Tibial nerve (tissue), 4 donors: ENCODE results near the gene SMIM44. TPM values are rescaled to one million over a fixed set of nuclear protein-coding genes. Genes with fewer than 3 reads are reported as not detected.

ENCODE experiments used
- DNase-seq, 2 donors: peaks; one replicate each; pipeline ENCODE4 v3.0.0-alpha.2; 2019; ENCODE audit warnings: low spot score in 2 of 2
- H3K27ac ChIP-seq, 4 donors: fragments of 200-600 bp; sonication (generic) in 3 of 4; one replicate each; pipeline ENCODE4 v1.5.1; 2017 to 2019; ENCODE audit warnings: mild to moderate bottlenecking in 1 of 4
- H3K27me3 ChIP-seq, 2 donors: fragments of 200-600 bp; sonication (generic) in 1 of 2; one replicate each; pipeline versions ENCODE4 v1.5.1 to v1.6.0; 2017 to 2019
- H3K36me3 ChIP-seq, 3 donors: fragments of 200-600 bp; sonication (generic); one replicate each; pipeline ENCODE4 v1.5.1; 2018 to 2019
- H3K4me1 ChIP-seq, 4 donors: fragments of 200-600 bp; sonication (generic) in 3 of 4; one replicate each; pipeline ENCODE4 v1.5.1; 2017 to 2019
- H3K4me3 ChIP-seq, 4 donors: fragments of 200-600 bp; sonication (generic) in 3 of 4; one replicate each; pipeline ENCODE4 v1.5.1; 2017 to 2019; ENCODE audit warnings: mild to moderate bottlenecking in 1 of 4, moderate library complexity in 1 of 4
- H3K9me3 ChIP-seq, 4 donors: fragments of 200-600 bp; sonication (generic) in 3 of 4; one replicate each; pipeline ENCODE4 v1.5.1; 2017 to 2019
- CTCF ChIP-seq, 5 experiments: fragments of 200-600 bp in 3 of 5; fragments of 450-650 bp in 2 of 5; sonication (generic) in 3 of 5; IDR thresholded peaks; one replicate each; pipeline ENCODE4 v1.5.1; 2016 to 2019; ENCODE audit warnings: antibody characterized with exemption in 5 of 5, mild to moderate bottlenecking in 3 of 5, moderate library complexity in 2 of 5
- EP300 ChIP-seq, 2 donors: sonication (generic); formaldehyde crosslinking; IDR thresholded peaks; one replicate each; pipeline ENCODE4 v1.6.1; 2017; ENCODE audit warnings: antibody characterized with exemption in 2 of 2, mild to moderate bottlenecking in 1 of 2
- POLR2A ChIP-seq, 2 donors: fragments of 450-650 bp; IDR thresholded peaks; one replicate each; pipeline ENCODE4 v1.6.1; 2017; ENCODE audit warnings: antibody characterized with exemption in 2 of 2, mild to moderate bottlenecking in 2 of 2, moderate library complexity in 2 of 2
- WGBS, 2 donors: methylation state at CpG; one replicate each; pipeline ENCODE4 v1.1.5; 2018; 5-methylcytosine and 5-hydroxymethylcytosine counted together
- total RNA-seq, 4 donors: library from RNA; depleted of rRNA; stranded (reverse); fragments of >200 nt; gene quantifications; one replicate each; pipeline ENCODE4 v1.1.0, GENCODE V29; 2016

SMIM44 gene
- total RNA-seq, 4 donors from 2014 or later, result not detected

- Histone ChIP-seq H3K36me3 (peaks cover 0 to 77% (median 7%) of the 10 kb centered on the region in 3 donors), H3K4me1 (no peaks in the 10 kb centered on the region), H3K9me3 (no peaks in the 10 kb centered on the region), H3K27me3 (no peaks in the 10 kb centered on the region), H3K27ac (no peak overlapping the region), H3K4me3 (no peak overlapping the region)
- 92 to 95% methylated on average over 33 to 37 of the region's 55 CpGs for WGBS, 2 donors
- DNase-seq, result no peak
- TF ChIP-seq EP300 (IDR thresholded peaks at IDR 0.05), result no peak
- TF ChIP-seq POLR2A (IDR thresholded peaks at IDR 0.05), result no peak
- no peak for TF ChIP-seq CTCF (IDR thresholded peaks at IDR 0.05)
Observed at GRCh38 chr19:3491396-3492119, 8.3 kb upstream of the SMIM44 start.

- H3K27ac ChIP-seq, result peak overlapping the region in 1 of 4 donors; percentile 68
- peaks cover 0 to 72% of the 10 kb centered on the region in 2 donors for H3K27me3 ChIP-seq
- H3K4me1 ChIP-seq, result peaks cover 0 to 3% (median 0%) of the 10 kb centered on the region in 4 donors
- TF ChIP-seq POLR2A (IDR thresholded peaks at IDR 0.05) (no peak), CTCF (IDR thresholded peaks at IDR 0.05) (no peak), EP300 (IDR thresholded peaks at IDR 0.05) (no peak)
- no peak for DNase-seq
- H3K9me3 ChIP-seq, result no peaks in the 10 kb centered on the region
- no peaks in the 10 kb centered on the region for H3K36me3 ChIP-seq
- H3K4me3 ChIP-seq, result no peak overlapping the region
- 55 to 63% methylated on average over 29 to 30 of the region's 49 CpGs for WGBS, 2 donors
Observed at GRCh38 chr19:3482507-3483225, 575 bp downstream of the SMIM44 start.

GRCh38 chr19:3481241-3482090 lies 1.8 kb downstream of the SMIM44 start:
- no peak for DNase-seq
- no peak for TF ChIP-seq EP300 (IDR thresholded peaks at IDR 0.05)
- no peak for TF ChIP-seq POLR2A (IDR thresholded peaks at IDR 0.05)
- TF ChIP-seq CTCF (IDR thresholded peaks at IDR 0.05), result no peak
- no peaks in the 10 kb centered on the region for H3K36me3 ChIP-seq
- H3K27me3 ChIP-seq, result peaks cover 0 to 72% of the 10 kb centered on the region in 2 donors
- WGBS, 2 donors, result 51% methylated on average over 17 to 29 of the region's 38 CpGs
- H3K4me1 ChIP-seq, result peaks cover 0 to 3% (median 0%) of the 10 kb centered on the region in 4 donors
- H3K4me3 ChIP-seq, result no peak overlapping the region
- H3K27ac ChIP-seq, result peak overlapping the region in 1 of 4 donors; percentile 12
- H3K9me3 ChIP-seq, result no peaks in the 10 kb centered on the region

- no peak for DNase-seq
- TF ChIP-seq POLR2A (IDR thresholded peaks at IDR 0.05) (no peak), EP300 (IDR thresholded peaks at IDR 0.05) (no peak), CTCF (IDR thresholded peaks at IDR 0.05) (no peak)
- Histone ChIP-seq H3K4me3 (no peak within 1 kb of the TSS), H3K27ac (peak within 1 kb of the TSS in 1 of 4 donors; percentile 64), H3K36me3 (no peaks in the 10 kb centered on the region), H3K27me3 (peaks cover 0 to 71% of the 10 kb centered on the region in 2 donors), H3K4me1 (peaks cover 0 to 3% (median 0%) of the 10 kb centered on the region in 4 donors), H3K9me3 (no peaks in the 10 kb centered on the region)
- 61 to 67% methylated on average over 22 to 23 of the region's 27 CpGs for WGBS, 2 donors
Observed at GRCh38 chr19:3480383-3481091, 2.7 kb downstream of the SMIM44 start, which contains the start of gene SMIM24. TSS of gene SMIM24 (minus strand) at chr19:3480525. CDS start at chr19:3480463, 62 bp downstream.
